MM.1S (cell line): ENCODE data around the gene CNTLN.

ENCODE experiments used
- EZH2 ChIP-seq: fragments of 300-600 bp; sonication (generic); optimal IDR thresholded peaks from 2 replicates; pipeline ENCODE3; 2017; ENCODE audit warnings: low read depth, mild to moderate bottlenecking, antibody characterized with exemption, low read length, mixed read lengths
- EZH2phosphoT487 ChIP-seq: fragments of 300-600 bp; sonication (generic); IDR thresholded peaks from 2 replicates; pipeline ENCODE4 v1.6.1; 2018; ENCODE audit warnings: antibody characterized with exemption, low read length
- TF ChIP-seq, protein P1 (sequence below): fragments of 300-600 bp; sonication (generic); IDR thresholded peaks from 2 replicates; pipeline ENCODE4 v1.5.1; 2016; ENCODE audit warnings: antibody characterized with exemption, low read length, mixed read lengths

DNA sequence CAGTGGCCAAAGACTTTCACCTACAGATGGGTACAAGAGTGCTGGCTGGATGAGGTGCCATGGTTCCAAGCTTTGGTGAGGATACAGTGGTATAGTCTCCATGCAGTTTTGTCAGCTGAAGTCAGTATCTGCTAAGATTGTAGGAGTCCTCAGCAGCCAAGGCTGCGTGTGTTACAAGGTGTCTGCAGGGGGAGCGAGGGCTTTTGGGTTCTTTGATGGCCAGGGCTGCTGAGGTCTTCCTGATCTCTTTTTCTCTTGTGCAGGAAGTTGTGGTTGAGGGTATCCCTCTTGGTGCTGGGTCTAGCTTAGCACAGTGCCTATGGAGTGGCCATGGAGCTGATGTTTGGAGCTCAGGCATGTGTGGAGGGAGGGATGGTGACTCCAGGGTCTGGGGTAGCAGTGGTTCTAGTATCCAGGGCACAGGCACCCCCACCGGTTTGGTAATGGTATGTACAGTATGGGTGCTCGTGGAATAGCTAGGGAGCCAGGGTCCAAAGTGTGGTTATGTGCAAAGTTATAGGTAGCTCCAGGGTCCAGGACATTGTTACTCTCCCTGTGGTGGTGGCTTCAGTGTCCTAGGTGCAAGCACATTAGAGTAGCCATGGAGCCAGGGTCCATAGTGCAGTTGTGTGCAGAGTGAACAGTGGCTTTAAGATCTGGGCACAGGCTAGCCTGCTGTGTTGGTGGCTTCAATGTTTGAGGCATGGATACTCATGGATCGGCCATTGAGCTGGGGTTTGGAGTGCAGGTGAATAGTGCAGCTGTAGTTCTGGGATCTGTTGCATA, 36.7 kb downstream of the CNTLN start:
- TF ChIP-seq, protein P1, sequence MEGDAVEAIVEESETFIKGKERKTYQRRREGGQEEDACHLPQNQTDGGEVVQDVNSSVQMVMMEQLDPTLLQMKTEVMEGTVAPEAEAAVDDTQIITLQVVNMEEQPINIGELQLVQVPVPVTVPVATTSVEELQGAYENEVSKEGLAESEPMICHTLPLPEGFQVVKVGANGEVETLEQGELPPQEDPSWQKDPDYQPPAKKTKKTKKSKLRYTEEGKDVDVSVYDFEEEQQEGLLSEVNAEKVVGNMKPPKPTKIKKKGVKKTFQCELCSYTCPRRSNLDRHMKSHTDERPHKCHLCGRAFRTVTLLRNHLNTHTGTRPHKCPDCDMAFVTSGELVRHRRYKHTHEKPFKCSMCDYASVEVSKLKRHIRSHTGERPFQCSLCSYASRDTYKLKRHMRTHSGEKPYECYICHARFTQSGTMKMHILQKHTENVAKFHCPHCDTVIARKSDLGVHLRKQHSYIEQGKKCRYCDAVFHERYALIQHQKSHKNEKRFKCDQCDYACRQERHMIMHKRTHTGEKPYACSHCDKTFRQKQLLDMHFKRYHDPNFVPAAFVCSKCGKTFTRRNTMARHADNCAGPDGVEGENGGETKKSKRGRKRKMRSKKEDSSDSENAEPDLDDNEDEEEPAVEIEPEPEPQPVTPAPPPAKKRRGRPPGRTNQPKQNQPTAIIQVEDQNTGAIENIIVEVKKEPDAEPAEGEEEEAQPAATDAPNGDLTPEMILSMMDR, result no peak
- TF ChIP-seq EZH2, result no peak
- no peak for TF ChIP-seq EZH2phosphoT487
